SK-N-SH (cell line): Measurements from ENCODE around the gene HVCN1. TPM values are rescaled to one million over a fixed set of nuclear protein-coding genes. Genes with fewer than 3 reads are reported as not detected.

Experiments
- CTCF ChIA-PET: fragments of 300-600, 350-600 bp; formaldehyde crosslinking; extraction: SDS; loops from one replicate; lab custom pipeline; 2021; lab: Yijun Ruan, JAX
- POLR2A ChIA-PET: fragments of 350-600 bp; sonication (Branson Sonifier 250); formaldehyde crosslinking; extraction: SDS; loops from one replicate; lab custom pipeline; 2020; ENCODE audit warnings: antibody characterized with exemption, inconsistent platforms; lab: Yijun Ruan, JAX
- DNase-seq: peaks from one replicate; pipeline ENCODE4 v3.0.0; 2012
- H2AFZ ChIP-seq: fragments of 200-600 bp; sonication (generic); 2 replicates; pipeline ENCODE4 v1.8.1; 2016; ENCODE audit warnings: antibody characterized with exemption, mild to moderate bottlenecking, low read depth
- H3F3A ChIP-seq: fragments of 200-600 bp; sonication (generic); replicated peaks from 2 replicates; pipeline ENCODE3; 2016; ENCODE audit warnings: antibody characterized with exemption, mild to moderate bottlenecking; ENCODE audit not compliant: insufficient read depth
- H3K27ac ChIP-seq, 2 experiments: fragments of 200-500 bp in 1 of 2; fragments of 200-600 bp in 1 of 2; sonication (Bioruptor generic) in 1 of 2; sonication (generic), shearing (Covaris generic) in 1 of 2; 2 replicates each; pipeline versions ENCODE4 v1.5.1 to v1.6.1; 2014 to 2016; ENCODE audit warnings: low read depth in 2 of 2, inconsistent platforms in 1 of 2, low read length in 1 of 2, mild to moderate bottlenecking in 1 of 2, mixed read lengths in 1 of 2
- H3K27me3 ChIP-seq: fragments of 200-600 bp; sonication (generic), shearing (Covaris generic); 2 replicates; pipeline ENCODE4 v1.6.1; 2016; ENCODE audit warnings: mixed run types; ENCODE audit not compliant: insufficient read depth
- H3K36me3 ChIP-seq, 2 experiments: fragments of 200-500 bp in 1 of 2; fragments of 200-600 bp in 1 of 2; sonication (Bioruptor generic) in 1 of 2; sonication (generic) in 1 of 2; replicated peaks in 1 of 2; 2 replicates each; pipeline versions ENCODE3 to v1.5.1; 2014 to 2016; ENCODE audit warnings: low read length in 1 of 2, mild to moderate bottlenecking in 1 of 2; ENCODE audit not compliant: insufficient read depth in 2 of 2, control insufficient read depth in 1 of 2
- H3K4me1 ChIP-seq, 2 experiments: fragments of 200-500 bp in 1 of 2; fragments of 200-600 bp in 1 of 2; sonication (Bioruptor generic) in 1 of 2; sonication (generic), shearing (Covaris generic) in 1 of 2; 2 replicates each; pipeline versions ENCODE4 v1.5.1 to v1.6.1; 2014 to 2016; ENCODE audit warnings: low read depth in 1 of 2, low read length in 1 of 2, mixed run types in 1 of 2; ENCODE audit not compliant: insufficient read depth in 2 of 2, control insufficient read depth in 1 of 2
- H3K4me2 ChIP-seq: fragments of 200-600 bp; sonication (generic), shearing (Covaris generic); 2 replicates; pipeline ENCODE4 v1.6.1; 2017; ENCODE audit warnings: mixed run types
- H3K4me3 ChIP-seq, 2 experiments: fragments of 200-500 bp in 1 of 2; fragments of 200-600 bp in 1 of 2; sonication (Bioruptor generic) in 1 of 2; sonication (generic), shearing (Covaris generic) in 1 of 2; 2 replicates each; pipeline versions ENCODE4 v1.5.1 to v1.8.1; 2014 to 2016; ENCODE audit warnings: low read depth in 2 of 2, inconsistent platforms in 1 of 2, low read length in 1 of 2, mild to moderate bottlenecking in 1 of 2, mixed read lengths in 1 of 2, moderate library complexity in 1 of 2
- H3K79me2 ChIP-seq: fragments of 200-600 bp; sonication (generic); 2 replicates; pipeline ENCODE4 v1.8.1; 2017; ENCODE audit warnings: mild to moderate bottlenecking; ENCODE audit not compliant: insufficient read depth
- H3K9ac ChIP-seq: fragments of 200-600 bp; sonication (generic); 2 replicates; pipeline ENCODE4 v1.6.1; 2017; ENCODE audit warnings: mixed run types
- H3K9me2 ChIP-seq: fragments of 200-600 bp; sonication (generic); 2 replicates; pipeline ENCODE4 v1.6.1; 2017; ENCODE audit warnings: mixed run types
- H3K9me3 ChIP-seq: fragments of 200-600 bp; sonication (generic); 2 replicates; pipeline ENCODE4 v1.6.1; 2017; ENCODE audit warnings: mixed run types, mild to moderate bottlenecking, moderate library complexity
- H4K20me1 ChIP-seq: fragments of 200-600 bp; sonication (generic); 2 replicates; pipeline ENCODE4 v1.6.1; 2017; ENCODE audit warnings: mild to moderate bottlenecking, mixed run types; ENCODE audit not compliant: insufficient read depth
- CTCF ChIP-seq: fragments of 200-600 bp; sonication (generic); IDR thresholded peaks from 2 replicates; pipeline ENCODE4 v1.6.1; 2017; ENCODE audit warnings: antibody characterized with exemption, mild to moderate bottlenecking, moderate library complexity
- ELF1 ChIP-seq: IDR thresholded peaks from 2 replicates; pipeline ENCODE4 v1.4.0; 2012
- EZH2phosphoT487 ChIP-seq: fragments of 200-600 bp; sonication (generic); IDR thresholded peaks from 2 replicates; pipeline ENCODE4 v1.6.1; 2017; ENCODE audit warnings: low read depth, mixed run types, mild to moderate bottlenecking, antibody characterized with exemption, moderate library complexity, borderline replicate concordance
- FOSL2 ChIP-seq: IDR thresholded peaks from 2 replicates; pipeline ENCODE4 v1.4.0; 2012; ENCODE audit warnings: low read depth, mild to moderate bottlenecking, moderate library complexity, borderline replicate concordance
- MEF2A ChIP-seq: IDR thresholded peaks from 2 replicates; pipeline ENCODE4 v1.4.0; 2012; ENCODE audit warnings: low read depth, borderline replicate concordance
- MXI1 ChIP-seq: IDR thresholded peaks from 2 replicates; pipeline ENCODE4 v1.6.1; 2012; ENCODE audit warnings: mild to moderate bottlenecking, low read depth, low read length, improper control_type of control experiment
- RAD21 ChIP-seq: IDR thresholded peaks from 2 replicates; pipeline ENCODE4 v1.6.1; 2012; ENCODE audit warnings: mild to moderate bottlenecking, low read length
- RFX5 ChIP-seq: IDR thresholded peaks from 2 replicates; pipeline ENCODE4 v1.6.1; 2012; ENCODE audit warnings: mild to moderate bottlenecking, improper control_type of control experiment, low read length
- SMC3 ChIP-seq: IDR thresholded peaks from 2 replicates; pipeline ENCODE4 v1.6.1; 2012; ENCODE audit warnings: low read depth, low read length, improper control_type of control experiment
- TCF12 ChIP-seq: IDR thresholded peaks from 2 replicates; pipeline ENCODE4 v1.4.0; 2012
- USF1 ChIP-seq: IDR thresholded peaks from 2 replicates; pipeline ENCODE4 v1.4.0; 2012; ENCODE audit warnings: low read depth, borderline replicate concordance
- YY1 ChIP-seq: IDR thresholded peaks from 2 replicates; pipeline ENCODE4 v1.4.0; 2012; ENCODE audit warnings: low read depth, mild to moderate bottlenecking
- ZBTB33 ChIP-seq: IDR thresholded peaks from 2 replicates; pipeline ENCODE4 v1.4.0; 2012; ENCODE audit warnings: low read depth, borderline replicate concordance
- WGBS: methylation state at CpG from one replicate; pipeline ENCODE4 v1.1.6; 2017; ENCODE audit warnings: low lambda C conversion rate; 5-methylcytosine and 5-hydroxymethylcytosine counted together
- polyA plus RNA-seq, 3 experiments: library from polyadenylated mRNA; depleted of rRNA; stranded (reverse); fragments of >200 nt; gene quantifications; 2 replicates each; pipeline ENCODE4 v1.2.3, GENCODE V29; 2012

Gene HVCN1
- polyA plus RNA-seq, 1 of the 3 experiments (the other 2 are of a cell fraction): 0.03 TPM

GRCh38 chr12:110698171-110698902 lies 9.4 kb upstream of the HVCN1 start:
- Histone ChIP-seq H3K27me3 (no peaks in the 10 kb centered on the region), H3K79me2 (no peaks in the 10 kb centered on the region), H3F3A (no peaks in the 10 kb centered on the region), H3K4me3 (no peak overlapping the region), H2AFZ (no peak overlapping the region), H4K20me1 (no peaks in the 10 kb centered on the region), H3K9ac (no peak overlapping the region), H3K4me2 (no peak overlapping the region), H3K9me3 (no peaks in the 10 kb centered on the region), H3K9me2 (no peaks in the 10 kb centered on the region), H3K4me1 (peaks cover 0 to 25% of the 10 kb centered on the region in 2 experiments; a peak in 1 of 4 replicates), H3K27ac (no peak overlapping the region), H3K36me3 (no peaks in the 10 kb centered on the region)
- CTCF ChIA-PET: interaction anchor here (1.2 kb wide), 1 partner anchor 49 kb away, joined by 3 read pairs; no protein-coding TSS in a partner anchor
- TF ChIP-seq RAD21 (peak; percentile 66), CTCF (peak; percentile 45), ELF1 (no peak), ZBTB33 (no peak), YY1 (no peak), SMC3 (peak; percentile 52; the same call in 1 of the 2 replicates)
- 85% methylated on average over 20 of the region's 20 CpGs for WGBS
- POLR2A ChIA-PET: no interaction called here
- no peak for DNase-seq

GRCh38 chr12:110697236-110697635 lies 8.3 kb upstream of the HVCN1 start:
- Histone ChIP-seq H3K9ac (no peak overlapping the region), H3K9me2 (no peaks in the 10 kb centered on the region), H3K36me3 (no peaks in the 10 kb centered on the region), H3K27ac (no peak overlapping the region), H3K4me1 (peaks cover 0 to 25% of the 10 kb centered on the region in 2 experiments; a peak in 1 of 4 replicates), H3K79me2 (no peaks in the 10 kb centered on the region), H3K4me2 (no peak overlapping the region), H4K20me1 (no peaks in the 10 kb centered on the region), H3K4me3 (no peak overlapping the region), H3F3A (no peaks in the 10 kb centered on the region), H2AFZ (no peak overlapping the region), H3K9me3 (no peaks in the 10 kb centered on the region), H3K27me3 (no peaks in the 10 kb centered on the region)
- 73% methylated on average over 2 of the region's 2 CpGs for WGBS
- no peak for TF ChIP-seq FOSL2
- TF ChIP-seq EZH2phosphoT487: no peak
- TF ChIP-seq ZBTB33: no peak
- TF ChIP-seq MEF2A: no peak
- TF ChIP-seq MXI1: no peak
- no peak for TF ChIP-seq USF1
- TF ChIP-seq YY1: no peak
- TF ChIP-seq RFX5: no peak
- TF ChIP-seq TCF12: no peak
- no peak for TF ChIP-seq RAD21
- no peak for TF ChIP-seq SMC3
- ChIA-PET POLR2A (no interaction called here), CTCF (interaction anchor here (1.2 kb wide), 1 partner anchor 48 kb away, joined by 3 read pairs; no protein-coding TSS in a partner anchor)
- DNase-seq: no peak
